HAP-1 (cell line): ENCODE data around the gene ABCC12.

Source experiments
- DNase-seq, 2 experiments: peaks; one replicate each; pipeline ENCODE4 v3.0.0-alpha.2; 2016 to 2020; ENCODE audit warnings: low spot score in 2 of 2
- H3K27me3 ChIP-seq: fragments of 250-450 bp; sonication (Bioruptor Pico); 2 replicates; pipeline ENCODE4 v1.5.1; 2020; ENCODE audit warnings: low read depth, mild to moderate bottlenecking, moderate library complexity
- H3K36me3 ChIP-seq: fragments of 250-450 bp; sonication (Bioruptor Pico); replicated peaks from 2 replicates; pipeline ENCODE4 v1.5.1; 2020; ENCODE audit warnings: mild to moderate bottlenecking
- H3K4me1 ChIP-seq: fragments of 250-450 bp; sonication (Bioruptor Pico); 2 replicates; pipeline ENCODE4 v1.5.1; 2020; ENCODE audit warnings: mild to moderate bottlenecking
- H3K4me3 ChIP-seq: fragments of 250-450 bp; sonication (Bioruptor Pico); 2 replicates; pipeline ENCODE4 v1.5.1; 2020; ENCODE audit warnings: mild to moderate bottlenecking, moderate library complexity
- H3K9me3 ChIP-seq: fragments of 250-450 bp; sonication (Bioruptor Pico); 2 replicates; pipeline ENCODE4 v1.5.1; 2020; ENCODE audit warnings: mild to moderate bottlenecking, moderate library complexity
- in situ Hi-C: fragments of 300-500 bp; cut with MboI; formaldehyde crosslinking; loops from 3 replicates; pipeline ENCODE4 v1.14.3; 2020; ENCODE audit warnings: low sequenced_read_pairs, inconsistent platforms, mixed read lengths

Gene ABCC12

GRCh38 chr16:48157794-48158193 lies 2.0 kb upstream of the ABCC12 start:
- Histone ChIP-seq H3K4me1 (peaks cover 2% of the 10 kb centered on the region; the same call in 1 of the 2 replicates), H3K9me3 (no peaks in the 10 kb centered on the region), H3K27me3 (no peaks in the 10 kb centered on the region), H3K4me3 (no peak overlapping the region), H3K36me3 (no peaks in the 10 kb centered on the region)
- in situ Hi-C loops = no loop called here
- no peak for DNase-seq

- in situ Hi-C loops = no loop called here
- no peaks in the 10 kb centered on the region for H3K36me3 ChIP-seq
- H3K4me1 ChIP-seq = peaks cover 2% of the 10 kb centered on the region; the same call in 1 of the 2 replicates
- H3K4me3 ChIP-seq = no peak overlapping the region
- no peaks in the 10 kb centered on the region for H3K27me3 ChIP-seq
- no peak for DNase-seq
- no peaks in the 10 kb centered on the region for H3K9me3 ChIP-seq
These were observed 1.5 kb upstream of the ABCC12 start for GRCh38 chr16:48157302-48157701.

GRCh38 chr16:48156790-48157209 lies 1.0 kb upstream of the ABCC12 start:
- DNase-seq = peak; percentile 68 to 93
- Histone ChIP-seq H3K27me3 (no peaks in the 10 kb centered on the region), H3K9me3 (no peaks in the 10 kb centered on the region), H3K4me1 (peaks cover 2% of the 10 kb centered on the region; the same call in 1 of the 2 replicates), H3K4me3 (no peak overlapping the region), H3K36me3 (no peaks in the 10 kb centered on the region)
- in situ Hi-C loops = no loop called here

GRCh38 chr16:48153774-48154173 lies 2.0 kb downstream of the ABCC12 start:
- no peak for DNase-seq
- Histone ChIP-seq H3K4me3 (no peak overlapping the region), H3K4me1 (peaks cover 2% of the 10 kb centered on the region; the same call in 1 of the 2 replicates), H3K27me3 (no peaks in the 10 kb centered on the region), H3K36me3 (no peaks in the 10 kb centered on the region), H3K9me3 (no peaks in the 10 kb centered on the region)
- in situ Hi-C loops = no loop called here

- Histone ChIP-seq H3K4me3 (no peak overlapping the region), H3K36me3 (no peaks in the 10 kb centered on the region), H3K27me3 (no peaks in the 10 kb centered on the region), H3K4me1 (peaks cover 2% of the 10 kb centered on the region; the same call in 1 of the 2 replicates), H3K9me3 (no peaks in the 10 kb centered on the region)
- in situ Hi-C loops = no loop called here
- DNase-seq = no peak
These were observed 3.6 kb downstream of the ABCC12 start for GRCh38 chr16:48152226-48152625.

- Histone ChIP-seq H3K36me3 (no peaks in the 10 kb centered on the region), H3K27me3 (no peaks in the 10 kb centered on the region), H3K4me3 (no peak overlapping the region), H3K4me1 (no peaks in the 10 kb centered on the region), H3K9me3 (no peaks in the 10 kb centered on the region)
- in situ Hi-C loops = no loop called here
- DNase-seq = no peak
These were observed 5.1 kb downstream of the ABCC12 start for GRCh38 chr16:48150707-48151106.

- no peak for DNase-seq
- Histone ChIP-seq H3K27me3 (no peaks in the 10 kb centered on the region), H3K4me1 (no peaks in the 10 kb centered on the region), H3K9me3 (no peaks in the 10 kb centered on the region), H3K36me3 (no peaks in the 10 kb centered on the region), H3K4me3 (no peak overlapping the region)
- in situ Hi-C loops = no loop called here
These were observed 9.1 kb downstream of the ABCC12 start for GRCh38 chr16:48146710-48147109.

- H3K4me3 ChIP-seq = no peak overlapping the region
- H3K4me1 ChIP-seq = no peaks in the 10 kb centered on the region
- no peaks in the 10 kb centered on the region for H3K36me3 ChIP-seq
- no peak for DNase-seq
- H3K9me3 ChIP-seq = no peaks in the 10 kb centered on the region
- in situ Hi-C loops = no loop called here
- H3K27me3 ChIP-seq = no peaks in the 10 kb centered on the region
These were observed 9.7 kb downstream of the ABCC12 start for GRCh38 chr16:48146131-48146530.

- Histone ChIP-seq H3K4me1 (no peaks in the 10 kb centered on the region), H3K4me3 (no peak overlapping the region), H3K36me3 (no peaks in the 10 kb centered on the region), H3K9me3 (no peaks in the 10 kb centered on the region), H3K27me3 (no peaks in the 10 kb centered on the region)
- no peak for DNase-seq
- in situ Hi-C loops = no loop called here
These were observed 11.9 kb downstream of the ABCC12 start for GRCh38 chr16:48143812-48144368.

- Histone ChIP-seq H3K9me3 (no peaks in the 10 kb centered on the region), H3K4me3 (no peak overlapping the region), H3K27me3 (no peaks in the 10 kb centered on the region), H3K36me3 (no peaks in the 10 kb centered on the region), H3K4me1 (no peaks in the 10 kb centered on the region)
- in situ Hi-C loops = no loop called here
- DNase-seq = no peak
These were observed 15.0 kb downstream of the ABCC12 start for GRCh38 chr16:48140821-48141220.

- Histone ChIP-seq H3K9me3 (no peaks in the 10 kb centered on the region), H3K36me3 (no peaks in the 10 kb centered on the region), H3K27me3 (no peaks in the 10 kb centered on the region), H3K4me3 (no peak overlapping the region), H3K4me1 (no peaks in the 10 kb centered on the region)
- in situ Hi-C loops = no loop called here
- no peak for DNase-seq
These were observed 16.3 kb downstream of the ABCC12 start for GRCh38 chr16:48139517-48139916.

- no peak overlapping the region for H3K4me3 ChIP-seq
- in situ Hi-C loops = no loop called here
- no peaks in the 10 kb centered on the region for H3K4me1 ChIP-seq
- no peak for DNase-seq
- H3K36me3 ChIP-seq = no peaks in the 10 kb centered on the region
- no peaks in the 10 kb centered on the region for H3K9me3 ChIP-seq
- no peaks in the 10 kb centered on the region for H3K27me3 ChIP-seq
These were observed 17.2 kb downstream of the ABCC12 start for GRCh38 chr16:48138543-48138942.

- no peak for DNase-seq
- H3K36me3 ChIP-seq = no peaks in the 10 kb centered on the region
- H3K4me1 ChIP-seq = no peaks in the 10 kb centered on the region
- H3K9me3 ChIP-seq = no peaks in the 10 kb centered on the region
- H3K27me3 ChIP-seq = no peaks in the 10 kb centered on the region
- in situ Hi-C loops = no loop called here
- no peak overlapping the region for H3K4me3 ChIP-seq
These were observed 18.0 kb downstream of the ABCC12 start for GRCh38 chr16:48137822-48138221.

GRCh38 chr16:48136547-48137360 lies 19.0 kb downstream of the ABCC12 start:
- no peaks in the 10 kb centered on the region for H3K27me3 ChIP-seq
- H3K4me3 ChIP-seq = no peak overlapping the region
- no peaks in the 10 kb centered on the region for H3K36me3 ChIP-seq
- H3K9me3 ChIP-seq = no peaks in the 10 kb centered on the region
- DNase-seq = no peak
- in situ Hi-C loops = no loop called here
- H3K4me1 ChIP-seq = no peaks in the 10 kb centered on the region
